GM12864 (cell line): Measurements from ENCODE around the gene SLC10A1.
A peak's percentile ranks its signal among the peaks of the same experiment; 100 is the strongest.

Source experiments
- DNase-seq: peaks from one replicate; pipeline ENCODE4 v3.0.0-alpha.2; 2011; ENCODE audit warnings: low read depth
- H3K4me3 ChIP-seq: 2 replicates; pipeline ENCODE4 v1.5.1; 2011; ENCODE audit warnings: mild to moderate bottlenecking, low read depth, low read length, control low read depth
- TF ChIP-seq, protein P1 (sequence below): IDR thresholded peaks from 2 replicates; pipeline ENCODE4 v1.5.1; 2011; ENCODE audit warnings: low read depth, mild to moderate bottlenecking, moderate library complexity, low read length, control low read depth, inconsistent platforms; ENCODE audit errors: missing control alignments

Gene SLC10A1

DNA sequence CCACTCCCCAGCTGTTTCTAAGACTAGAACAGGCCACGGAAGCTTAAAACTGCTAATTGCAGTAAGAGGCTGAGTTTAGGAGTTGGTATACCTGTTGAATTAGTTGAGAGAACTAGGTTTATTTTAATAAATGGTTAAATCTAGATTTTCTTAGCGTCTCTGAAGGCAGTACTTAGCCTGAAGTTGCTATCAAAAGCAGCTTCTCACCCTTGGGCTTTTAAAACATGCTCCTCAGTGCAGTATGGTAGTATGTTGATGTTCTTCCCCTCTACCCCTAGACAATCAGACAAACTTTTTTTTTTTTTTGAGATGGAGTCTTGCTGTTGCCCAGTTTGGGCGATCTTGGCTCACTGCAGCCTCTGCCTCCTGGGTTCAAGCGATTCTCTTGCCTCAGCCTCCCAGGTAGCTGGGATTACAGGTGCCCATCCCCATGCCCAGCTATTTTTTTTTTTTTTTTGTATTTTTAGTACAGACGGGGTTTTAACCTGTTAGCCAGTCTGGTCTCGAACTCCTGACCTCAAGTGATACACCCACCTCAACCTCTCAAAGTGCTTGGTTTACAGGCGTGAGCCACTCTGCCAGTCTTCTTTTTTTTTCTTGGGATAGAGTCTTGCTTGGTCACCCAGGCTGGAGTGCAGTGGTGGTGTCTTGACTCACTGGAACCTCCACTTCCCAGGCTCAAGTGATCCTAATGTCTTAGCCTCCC is 23.3 kb downstream of the SLC10A1 start:
- DNase-seq: no peak
- no peak overlapping the region for H3K4me3 ChIP-seq
- TF ChIP-seq, protein P1, sequence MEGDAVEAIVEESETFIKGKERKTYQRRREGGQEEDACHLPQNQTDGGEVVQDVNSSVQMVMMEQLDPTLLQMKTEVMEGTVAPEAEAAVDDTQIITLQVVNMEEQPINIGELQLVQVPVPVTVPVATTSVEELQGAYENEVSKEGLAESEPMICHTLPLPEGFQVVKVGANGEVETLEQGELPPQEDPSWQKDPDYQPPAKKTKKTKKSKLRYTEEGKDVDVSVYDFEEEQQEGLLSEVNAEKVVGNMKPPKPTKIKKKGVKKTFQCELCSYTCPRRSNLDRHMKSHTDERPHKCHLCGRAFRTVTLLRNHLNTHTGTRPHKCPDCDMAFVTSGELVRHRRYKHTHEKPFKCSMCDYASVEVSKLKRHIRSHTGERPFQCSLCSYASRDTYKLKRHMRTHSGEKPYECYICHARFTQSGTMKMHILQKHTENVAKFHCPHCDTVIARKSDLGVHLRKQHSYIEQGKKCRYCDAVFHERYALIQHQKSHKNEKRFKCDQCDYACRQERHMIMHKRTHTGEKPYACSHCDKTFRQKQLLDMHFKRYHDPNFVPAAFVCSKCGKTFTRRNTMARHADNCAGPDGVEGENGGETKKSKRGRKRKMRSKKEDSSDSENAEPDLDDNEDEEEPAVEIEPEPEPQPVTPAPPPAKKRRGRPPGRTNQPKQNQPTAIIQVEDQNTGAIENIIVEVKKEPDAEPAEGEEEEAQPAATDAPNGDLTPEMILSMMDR: no peak

DNA sequence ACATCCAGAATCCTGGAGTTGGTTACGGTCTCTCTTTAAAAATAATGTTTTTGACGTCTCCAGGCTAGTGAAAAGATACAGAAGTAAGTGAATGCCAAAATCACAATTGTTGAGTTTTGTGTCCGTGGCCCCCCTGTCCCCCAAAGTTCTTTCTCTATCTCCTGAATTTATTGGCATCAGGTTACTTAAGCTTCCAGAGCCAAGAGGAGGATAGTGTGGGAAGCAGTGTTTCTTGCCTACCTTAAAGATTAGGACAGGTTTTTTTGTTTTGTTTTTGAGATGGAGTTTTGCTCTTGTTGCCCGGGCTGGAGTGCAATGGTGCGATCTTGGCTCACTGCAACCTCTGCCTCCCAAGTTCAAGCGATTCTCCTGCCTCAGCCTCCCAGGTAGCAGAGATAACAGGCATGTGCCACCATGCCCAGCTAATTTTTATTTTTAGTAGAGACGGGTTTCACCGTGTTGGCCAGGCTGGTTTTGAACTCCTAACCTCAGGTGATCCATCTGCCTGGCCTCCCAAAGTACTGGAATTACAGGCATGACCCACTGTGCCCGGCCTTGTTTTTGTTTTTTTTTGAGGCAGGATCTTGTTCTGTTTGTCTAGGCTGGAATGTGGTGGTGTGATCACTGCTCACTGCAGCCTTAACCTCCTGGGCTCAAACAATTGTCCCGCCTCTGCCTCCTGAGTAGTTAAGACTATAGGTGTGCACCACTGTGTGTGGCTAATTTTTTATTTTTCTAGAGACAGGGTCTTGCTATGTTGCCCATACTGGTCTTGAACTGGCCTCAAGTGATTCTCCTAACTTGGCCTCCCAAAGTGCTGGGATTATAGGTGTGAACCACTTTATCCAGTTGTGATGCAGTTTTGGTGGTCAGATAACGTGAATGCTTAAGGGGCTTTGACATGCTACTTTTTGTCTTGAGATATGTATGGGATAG is 24.7 kb downstream of the SLC10A1 start:
- no peak overlapping the region for H3K4me3 ChIP-seq
- TF ChIP-seq, protein P1: no peak
- no peak for DNase-seq

DNA sequence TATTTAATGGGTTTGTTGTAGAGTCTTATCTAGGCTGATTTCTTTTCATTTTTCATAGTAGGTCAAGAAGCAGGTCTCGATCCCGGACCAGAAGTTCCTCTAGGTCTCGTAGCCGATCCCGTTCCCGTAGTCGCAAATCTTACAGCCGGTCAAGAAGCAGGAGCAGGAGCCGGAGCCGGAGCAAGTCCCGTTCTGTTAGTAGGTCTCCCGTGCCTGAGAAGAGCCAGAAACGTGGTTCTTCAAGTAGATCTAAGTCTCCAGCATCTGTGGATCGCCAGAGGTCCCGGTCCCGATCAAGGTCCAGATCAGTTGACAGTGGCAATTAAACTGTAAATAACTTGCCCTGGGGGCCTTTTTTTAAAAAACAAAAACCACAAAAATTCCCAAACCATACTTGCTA is 25.9 kb downstream of the SLC10A1 start:
- TF ChIP-seq, protein P1: no peak
- H3K4me3 ChIP-seq: no peak overlapping the region
- DNase-seq: no peak

DNA sequence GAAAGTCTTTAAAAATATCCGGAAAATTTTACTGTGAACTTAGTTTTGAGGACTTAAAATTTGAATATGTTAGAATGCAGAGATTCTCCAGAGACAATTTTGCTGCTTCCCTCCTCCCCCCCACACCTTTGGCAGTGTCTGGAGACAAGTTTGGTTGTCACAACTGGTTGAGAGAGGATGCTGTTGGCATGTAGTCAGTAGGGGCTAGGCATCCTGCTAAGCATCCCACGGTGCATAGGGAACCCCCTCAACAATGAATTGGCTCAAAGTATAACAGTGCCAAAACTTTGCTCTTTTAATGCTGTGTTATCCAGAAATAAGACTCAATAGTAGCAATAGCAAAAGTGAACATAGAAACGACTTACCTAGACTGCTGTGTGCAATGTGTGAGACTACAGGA is 26.5 kb downstream of the SLC10A1 start:
- no peak overlapping the region for H3K4me3 ChIP-seq
- TF ChIP-seq, protein P1: no peak

DNA sequence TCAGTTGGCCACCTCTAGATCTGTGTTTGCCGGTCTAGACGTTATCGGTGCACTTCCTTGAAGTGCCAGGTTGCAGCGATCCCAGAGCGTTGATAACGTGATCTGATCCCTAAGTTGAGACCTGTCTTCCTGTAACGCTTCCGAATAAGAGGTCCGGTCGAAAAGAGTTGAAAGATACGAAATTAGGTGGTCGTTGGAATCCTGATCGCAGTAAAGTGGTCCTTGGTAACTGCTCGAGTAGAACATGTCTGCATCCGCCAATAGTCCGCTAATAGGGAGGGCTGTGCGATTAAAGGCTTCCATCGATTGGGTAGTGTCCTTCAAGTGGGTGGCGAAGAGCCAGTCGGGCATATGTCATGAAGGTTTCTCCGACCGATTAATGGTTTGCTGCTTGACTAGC is 27.4 kb downstream of the SLC10A1 start:
- no peak overlapping the region for H3K4me3 ChIP-seq
- DNase-seq: no peak
- TF ChIP-seq, protein P1: no peak

More for the DNA sequence above, 26.5 kb downstream of the SLC10A1 start:
- no peak for DNase-seq

DNA sequence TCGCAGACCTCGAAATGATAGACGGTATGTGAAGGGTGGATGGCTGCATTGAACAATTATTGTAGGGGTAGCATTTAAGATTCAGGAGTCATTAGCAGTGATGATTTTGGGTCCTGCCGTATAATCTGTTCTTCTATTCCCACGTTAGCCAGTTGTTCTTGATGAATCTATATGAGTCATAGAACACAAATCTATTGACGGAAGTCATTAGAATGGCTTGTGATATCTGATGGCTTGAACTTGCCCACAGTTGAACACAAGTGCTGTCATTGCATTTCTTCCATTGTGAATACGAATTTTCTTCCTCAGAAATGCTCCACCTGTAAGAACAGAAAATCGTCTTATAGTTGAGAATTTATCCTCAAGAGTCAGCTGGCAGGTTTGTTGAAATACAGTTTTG is 28.2 kb downstream of the SLC10A1 start:
- H3K4me3 ChIP-seq: peak overlapping the region; percentile 100; the same call in 1 of the 2 replicates
- DNase-seq: no peak

More for the DNA sequence above, 28.2 kb downstream of the SLC10A1 start:
- TF ChIP-seq, protein P1: no peak
